Fibroblast of skin of left biceps (primary cell): ENCODE data around the gene PPM1L.

Experiments
- DNase-seq, 2 experiments: peaks; one replicate each; pipeline ENCODE4 v3.0.0-alpha.2; 2013; ENCODE audit warnings: low read depth in 2 of 2

Gene PPM1L

DNA sequence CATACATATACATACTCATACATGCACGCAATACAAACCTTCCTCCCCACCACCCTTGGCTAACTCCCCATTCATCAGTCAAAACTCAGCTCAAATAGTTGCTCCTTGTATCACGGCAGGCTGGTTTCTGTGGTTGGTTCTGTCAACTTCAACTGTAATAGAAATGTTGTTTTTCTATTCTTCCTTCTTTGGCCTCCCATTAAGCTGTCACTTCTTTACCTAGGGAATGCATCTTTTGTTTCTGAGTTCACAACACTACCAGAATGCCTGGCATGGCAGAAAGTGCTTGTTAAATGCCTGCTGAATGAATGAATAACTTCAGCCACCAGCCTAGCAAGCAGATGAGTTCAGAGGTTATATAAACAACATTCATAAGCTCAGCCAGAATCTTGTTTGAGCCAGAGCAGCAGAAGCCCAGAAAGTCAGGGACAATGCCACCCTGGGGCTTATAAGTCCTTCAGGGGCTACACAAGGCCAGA lies 286.0 kb downstream of the PPM1L start:
- no peak for DNase-seq

- DNase-seq = no peak
These were observed 287.5 kb downstream of the PPM1L start for GRCh38 chr3:161043336-161044035.

DNA sequence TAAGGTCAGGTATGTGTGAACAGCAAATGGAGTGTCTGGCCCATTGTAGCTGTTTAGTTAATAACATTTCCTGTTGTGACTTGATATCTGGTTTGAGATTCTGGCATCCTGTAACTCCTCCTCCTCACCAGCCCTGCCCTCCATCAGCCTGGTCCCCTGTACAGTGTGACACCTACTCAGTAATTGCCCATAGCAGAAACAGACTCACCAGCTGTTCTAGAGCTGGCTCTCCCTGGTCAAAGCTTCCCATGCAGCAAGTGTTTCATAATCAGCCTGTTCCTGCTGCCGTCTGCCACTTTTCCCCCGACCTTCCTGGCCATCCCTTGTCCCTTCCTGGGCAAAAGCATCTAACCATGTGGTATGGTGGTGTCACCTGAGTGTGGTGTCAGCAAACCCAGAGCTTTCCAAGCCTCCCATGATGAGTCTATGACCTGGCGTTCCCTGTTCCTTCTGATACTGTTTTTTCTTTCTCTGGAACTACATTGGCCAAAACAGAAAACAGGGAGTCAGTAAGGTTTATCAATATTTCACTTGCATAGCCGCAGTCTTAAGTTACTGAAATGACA lies 293.7 kb downstream of the PPM1L start:
- no peak for DNase-seq

- no peak for DNase-seq
These were observed 294.9 kb downstream of the PPM1L start for GRCh38 chr3:161050935-161051334.

DNA sequence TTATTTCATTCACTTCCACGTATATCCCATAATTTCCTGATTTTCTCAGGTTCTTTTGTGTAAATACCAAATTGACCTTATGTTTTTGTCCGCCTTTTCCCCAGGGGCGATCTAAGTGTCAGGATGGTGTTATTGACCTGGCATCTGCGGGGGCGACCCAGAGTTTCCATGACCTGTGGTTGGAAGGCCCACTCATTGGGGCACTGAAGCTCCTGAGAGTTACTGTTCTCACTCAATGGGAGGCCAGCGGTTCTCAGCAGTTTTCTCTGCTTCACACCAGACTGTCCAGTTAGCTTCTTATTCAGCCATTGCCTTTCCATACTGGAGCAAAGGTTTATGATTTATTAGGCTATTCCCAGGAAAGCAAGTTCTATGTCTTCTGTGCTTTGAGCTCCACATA lies 295.8 kb downstream of the PPM1L start:
- no peak for DNase-seq

DNA sequence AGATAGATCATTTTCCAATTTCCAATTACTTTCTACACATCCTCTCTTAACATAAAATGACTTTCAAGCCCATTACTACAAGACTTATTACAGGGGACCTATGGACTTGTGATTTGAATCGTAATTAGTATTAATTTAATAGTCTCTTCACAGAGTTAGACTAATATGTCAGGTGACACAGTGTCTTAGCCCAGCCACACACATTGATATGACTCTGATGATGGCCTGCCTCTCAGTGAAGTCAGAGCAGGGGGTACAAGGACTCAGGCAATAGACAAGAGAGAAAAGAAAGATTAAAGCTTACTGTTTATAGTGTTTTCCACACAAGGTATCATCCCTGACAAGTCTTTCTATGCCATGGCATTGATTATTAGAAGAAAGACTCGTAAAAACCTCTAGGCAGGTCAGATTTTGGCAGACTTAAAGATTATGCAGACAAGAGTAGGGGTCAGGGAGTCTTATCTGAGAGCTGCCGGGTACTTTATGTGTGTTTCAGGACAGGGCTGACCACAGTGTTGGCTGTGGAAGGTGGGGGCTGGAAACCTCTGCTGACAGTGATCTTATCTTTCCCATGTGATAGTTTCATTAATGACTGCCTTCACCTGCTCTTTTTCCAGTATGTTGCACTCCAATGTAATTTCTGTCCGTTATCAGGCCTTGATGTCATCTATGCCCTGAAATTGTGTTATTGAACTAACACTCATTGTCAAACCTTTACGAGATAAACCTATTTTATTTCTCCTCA lies 299.0 kb downstream of the PPM1L start:
- no peak for DNase-seq

- no peak for DNase-seq
These were observed 308.4 kb downstream of the PPM1L start for GRCh38 chr3:161064413-161064812.

DNA sequence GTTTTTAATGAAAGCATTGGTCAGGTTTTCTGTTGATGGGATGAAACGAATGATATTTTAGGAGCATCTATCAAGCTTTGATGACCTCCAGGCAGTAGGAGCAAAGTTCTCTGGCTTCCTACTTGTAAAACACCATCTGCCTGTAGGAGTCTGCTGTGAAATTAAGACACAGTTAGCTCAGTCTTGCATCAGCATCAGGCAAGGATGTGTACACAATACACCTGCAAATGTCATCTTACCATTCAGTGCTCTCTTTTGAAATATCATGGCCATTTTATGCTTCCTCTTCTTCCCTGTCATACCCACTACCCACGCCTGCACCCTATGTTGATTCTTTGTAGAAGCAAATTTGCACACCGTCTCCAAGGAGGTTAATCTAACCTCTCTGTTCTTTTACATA lies 310.9 kb downstream of the PPM1L start:
- DNase-seq = no peak

GRCh38 chr3:161067335-161067734 lies 311.3 kb downstream of the PPM1L start:
- DNase-seq = no peak

DNA sequence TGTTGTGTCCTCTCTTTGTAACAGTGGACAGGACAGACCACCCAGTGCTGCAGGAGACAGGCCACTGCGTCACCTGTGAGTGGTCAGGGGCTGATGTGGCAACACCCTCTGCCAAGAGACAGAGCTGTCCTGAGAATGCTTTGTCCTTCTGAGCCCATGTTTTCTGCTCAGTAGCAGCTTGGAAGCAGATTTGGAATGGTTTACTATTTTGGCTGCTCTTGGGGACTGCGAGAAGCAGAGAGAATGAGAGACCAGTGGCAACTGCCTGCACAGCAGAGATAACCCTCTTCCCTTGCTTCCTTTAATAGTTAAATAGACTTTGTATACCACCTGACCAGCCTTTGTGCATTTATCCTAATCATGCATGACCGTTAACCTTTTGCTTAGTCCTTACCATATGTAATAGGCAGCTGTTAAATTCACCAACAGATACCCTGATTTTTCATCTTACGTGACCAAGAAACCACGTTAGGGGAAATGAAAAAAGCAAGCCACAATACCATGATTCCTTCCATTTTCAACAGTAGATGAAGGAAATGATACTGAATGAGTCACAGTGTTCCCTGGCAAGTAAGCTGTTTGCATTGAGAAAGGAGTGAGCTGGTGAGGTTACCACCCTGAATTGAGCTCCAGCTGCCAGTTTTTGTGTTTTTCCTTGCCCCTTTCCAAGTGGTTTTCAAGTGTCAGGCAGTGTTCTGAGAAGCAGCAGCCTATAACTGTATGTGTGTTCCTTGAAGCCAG lies 313.6 kb downstream of the PPM1L start:
- DNase-seq = no peak

GRCh38 chr3:161070252-161070930 lies 314.4 kb downstream of the PPM1L start:
- DNase-seq = no peak

GRCh38 chr3:161070980-161071663 lies 315.1 kb downstream of the PPM1L start:
- no peak for DNase-seq

DNA sequence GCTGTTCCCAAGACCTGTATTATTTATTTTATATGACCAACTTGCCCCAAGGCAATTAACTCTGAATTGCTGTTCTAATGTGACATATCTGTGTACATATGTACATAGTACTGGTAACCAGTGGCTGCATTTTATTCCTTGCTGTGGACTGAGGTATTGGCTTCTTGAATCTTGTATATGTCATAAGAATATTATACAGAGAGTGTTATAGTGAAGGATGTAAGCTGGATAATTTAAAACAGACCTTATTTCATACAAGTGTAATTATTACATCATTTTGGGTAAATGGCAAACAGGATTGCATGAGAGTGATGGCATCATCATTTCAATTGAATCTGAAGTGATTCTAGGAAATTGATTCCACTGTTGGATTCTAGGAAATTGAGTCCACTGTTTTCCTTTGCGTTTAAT lies 316.2 kb downstream of the PPM1L start:
- no peak for DNase-seq

GRCh38 chr3:161072751-161073150 lies 316.7 kb downstream of the PPM1L start:
- DNase-seq = no peak

- no peak for DNase-seq
These were observed 317.1 kb downstream of the PPM1L start for GRCh38 chr3:161073181-161073580.

GRCh38 chr3:161081633-161082032 lies 325.6 kb downstream of the PPM1L start:
- no peak for DNase-seq

- no peak for DNase-seq
These were observed 326.0 kb downstream of the PPM1L start for GRCh38 chr3:161082063-161082462.

- DNase-seq = no peak
These were observed 327.1 kb downstream of the PPM1L start for GRCh38 chr3:161083131-161083530.

- no peak for DNase-seq
These were observed 328.2 kb downstream of the PPM1L start for GRCh38 chr3:161084277-161084676.

- no peak for DNase-seq
These were observed 337.9 kb downstream of the PPM1L start for GRCh38 chr3:161093895-161094294.

GRCh38 chr3:161096771-161097367 lies 340.8 kb downstream of the PPM1L start:
- DNase-seq = no peak
